HG03097 (cell line): ENCODE data around the gene NLRP5.
"Not testable (repeated sequence)": the region's sequence is repeated elsewhere in the genome, so short reads cannot be mapped to it uniquely, and the experiment has no call there.

Experiments
- ATAC-seq: cut with Tn5 transposase; IDR thresholded peaks from one replicate; pipeline ENCODE4 v1.9.1; 2021; ENCODE audit not compliant: unreplicated experiment, low FRiP score

The NLRP5 gene

DNA sequence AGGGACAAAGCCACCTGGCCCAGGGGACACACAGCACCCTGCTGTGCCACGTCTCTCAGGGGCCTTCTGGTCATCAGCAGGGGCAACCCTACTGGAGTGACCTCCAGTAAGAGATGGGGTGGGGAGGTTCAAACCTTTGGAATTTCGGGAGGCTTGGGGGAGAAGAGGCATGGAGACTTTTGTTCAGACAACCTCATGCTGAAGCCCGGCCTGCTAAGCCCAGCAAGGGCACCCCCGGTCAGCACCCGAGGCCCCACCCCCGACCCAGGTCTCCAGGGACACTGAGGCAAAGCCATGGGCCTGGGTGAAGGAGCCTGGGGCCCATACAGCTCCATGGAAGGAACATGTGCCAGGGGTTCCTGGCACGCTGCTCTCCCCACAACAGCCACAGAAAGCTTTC, 111.2 kb downstream of the NLRP5 start:
- no peak for ATAC-seq

DNA sequence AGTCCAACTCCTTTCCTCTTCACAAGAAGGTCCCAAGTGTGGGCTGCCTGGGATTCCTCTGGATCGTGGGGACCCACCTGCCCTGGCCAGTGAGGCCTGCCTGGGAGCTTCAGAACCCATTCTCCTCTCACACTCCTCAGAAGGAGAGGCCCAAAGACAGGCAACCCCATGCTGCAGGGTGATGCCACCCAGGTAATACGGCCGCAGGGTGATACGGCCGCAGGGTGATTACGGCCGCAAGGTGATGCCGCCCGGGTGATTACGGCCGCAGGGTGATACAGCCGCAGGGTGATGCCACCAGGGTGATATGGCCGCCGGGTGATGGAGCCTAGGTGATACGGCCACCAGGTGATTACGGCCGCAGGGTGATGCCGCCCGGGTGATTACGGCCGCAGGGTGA, 111.7 kb downstream of the NLRP5 start:
- not testable (repeated sequence) for ATAC-seq

DNA sequence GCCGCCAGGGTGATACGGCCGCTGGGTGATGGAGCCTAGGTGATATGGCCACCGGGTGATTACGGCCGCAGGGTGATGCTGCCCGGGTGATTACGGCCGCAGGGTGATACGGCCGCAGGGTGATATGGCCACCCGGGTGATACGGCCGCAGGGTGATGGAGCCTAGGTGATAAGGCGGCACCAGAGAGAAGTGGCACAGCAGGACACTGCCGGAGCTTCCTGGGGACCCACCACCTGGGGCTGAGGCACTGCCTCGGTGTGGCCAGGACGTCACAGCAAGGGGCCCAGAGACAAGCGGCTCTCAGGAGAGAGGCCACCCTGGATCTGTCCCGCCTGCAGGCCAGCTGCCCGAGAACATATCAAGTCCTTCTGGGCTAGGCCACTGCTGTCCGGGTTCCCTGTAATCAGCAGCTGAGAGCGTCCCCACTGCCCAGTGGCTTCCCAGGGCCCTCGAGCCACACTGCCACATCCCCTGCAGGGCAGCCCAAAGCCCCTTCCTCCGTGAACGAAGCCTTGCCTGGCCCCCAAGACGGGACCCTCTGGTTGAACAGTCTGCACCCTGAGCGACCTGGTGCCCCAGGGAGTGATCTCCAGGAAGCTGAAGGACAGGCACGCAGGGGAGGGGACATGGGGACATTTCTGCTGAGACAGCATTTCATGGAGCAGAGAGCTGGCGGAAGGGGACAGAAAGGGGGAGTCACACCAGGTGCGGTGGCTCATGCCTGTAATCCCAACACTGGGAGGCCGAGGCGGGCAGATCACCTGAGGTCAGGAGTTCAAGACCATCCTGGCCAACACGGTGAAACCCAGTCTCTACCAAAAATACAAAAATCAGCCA, 112.4 kb downstream of the NLRP5 start:
- no peak for ATAC-seq

DNA sequence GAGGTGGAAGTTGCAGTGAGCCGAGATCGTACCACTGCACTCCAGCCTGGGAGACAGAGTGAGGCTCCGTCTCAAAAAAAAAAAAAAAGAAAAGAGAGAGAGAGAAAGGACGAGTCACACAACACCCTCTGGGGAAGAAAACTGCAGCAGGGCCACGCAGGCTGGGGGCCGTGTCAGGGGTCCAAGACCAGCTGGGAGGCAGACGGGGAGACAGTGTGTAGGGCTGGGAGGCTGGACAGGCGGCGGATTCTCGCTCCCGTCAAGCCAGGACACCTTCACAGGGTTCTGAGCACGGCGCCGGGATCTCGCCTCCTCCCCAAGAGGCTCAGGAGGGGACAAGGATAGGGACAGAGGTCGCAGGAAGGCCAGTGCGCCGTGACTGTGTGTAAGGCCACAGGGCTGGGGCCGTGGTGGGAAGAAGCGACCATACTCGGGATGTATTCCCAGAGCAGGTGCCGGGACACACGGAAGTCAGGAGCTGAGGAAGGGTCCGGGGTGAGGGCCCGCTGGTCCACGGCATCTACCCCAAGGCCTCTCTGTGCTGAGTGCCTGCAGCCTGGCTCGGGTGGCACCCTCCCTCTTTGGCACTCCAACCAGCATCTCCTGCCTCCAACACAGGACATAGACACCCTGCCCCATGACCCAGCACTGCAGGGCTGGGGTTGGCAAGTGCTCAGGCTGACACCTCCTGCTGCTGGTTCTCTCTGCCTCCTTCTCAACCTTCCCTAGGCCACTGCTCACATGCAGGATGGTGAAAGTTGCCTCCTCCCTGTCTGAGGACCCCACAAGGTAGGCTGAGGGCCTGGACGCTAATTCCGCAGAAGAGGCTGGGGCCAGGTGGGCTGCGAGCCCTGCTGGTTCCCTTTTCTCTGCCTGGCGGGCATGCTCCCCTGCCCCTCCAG, 113.3 kb downstream of the NLRP5 start:
- no peak for ATAC-seq

DNA sequence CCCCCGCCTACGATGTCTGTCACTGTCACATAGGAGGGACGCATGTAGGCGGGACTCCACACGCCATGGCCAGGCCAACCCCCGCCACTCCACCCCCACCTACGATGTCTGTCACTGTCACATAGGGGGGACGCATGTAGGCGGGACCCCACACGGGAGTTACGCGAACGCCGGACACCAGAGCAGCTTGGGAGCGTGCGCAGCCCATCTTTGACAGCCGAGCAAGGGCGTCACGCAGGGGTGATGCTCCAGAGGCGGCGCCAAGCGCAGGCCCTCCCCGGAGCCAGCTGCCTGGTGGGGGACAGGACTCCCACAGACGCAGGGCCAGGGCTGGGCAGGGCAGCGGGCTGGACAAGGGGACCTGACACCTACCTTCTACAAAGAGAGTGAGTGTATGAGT, 114.5 kb downstream of the NLRP5 start:
- ATAC-seq, result no peak

DNA sequence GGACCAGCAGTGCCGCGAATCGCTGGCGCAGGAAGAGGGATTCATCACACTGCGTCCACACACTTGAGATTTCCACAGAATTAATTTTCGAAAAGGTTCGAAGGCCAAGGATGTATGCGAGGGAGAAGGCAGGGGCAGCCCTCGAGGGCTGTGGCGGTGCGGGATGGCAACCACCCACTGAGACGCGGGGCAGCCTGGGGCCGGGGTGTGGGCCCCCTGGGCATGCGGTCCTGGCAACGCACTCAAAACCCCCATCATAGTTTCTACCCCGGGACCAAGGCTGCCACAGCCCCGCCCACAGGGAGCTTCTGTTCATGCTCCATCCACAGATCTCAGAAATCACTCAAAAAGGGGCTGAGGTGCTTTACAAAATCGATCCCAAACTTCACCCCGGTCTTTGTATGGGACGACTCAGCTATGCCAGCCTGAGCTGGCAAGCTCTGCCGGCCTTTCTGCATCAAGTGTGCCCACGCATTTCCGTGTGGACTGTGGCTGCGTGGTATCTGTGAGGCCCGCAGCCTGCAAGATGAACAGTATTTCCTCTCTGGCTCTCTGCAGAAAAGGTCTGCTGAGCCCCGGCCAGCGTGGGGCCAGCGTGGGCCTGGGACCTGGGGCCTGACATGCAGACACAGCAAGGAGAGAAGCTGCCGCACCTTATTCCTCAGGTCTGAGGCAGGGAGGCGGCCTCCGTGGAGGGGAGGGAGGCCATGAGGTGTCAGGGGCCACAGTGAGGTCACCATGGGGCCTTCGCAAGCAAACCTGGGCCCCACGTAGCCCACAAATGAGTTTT, 115.4 kb downstream of the NLRP5 start:
- ATAC-seq, result no peak

DNA sequence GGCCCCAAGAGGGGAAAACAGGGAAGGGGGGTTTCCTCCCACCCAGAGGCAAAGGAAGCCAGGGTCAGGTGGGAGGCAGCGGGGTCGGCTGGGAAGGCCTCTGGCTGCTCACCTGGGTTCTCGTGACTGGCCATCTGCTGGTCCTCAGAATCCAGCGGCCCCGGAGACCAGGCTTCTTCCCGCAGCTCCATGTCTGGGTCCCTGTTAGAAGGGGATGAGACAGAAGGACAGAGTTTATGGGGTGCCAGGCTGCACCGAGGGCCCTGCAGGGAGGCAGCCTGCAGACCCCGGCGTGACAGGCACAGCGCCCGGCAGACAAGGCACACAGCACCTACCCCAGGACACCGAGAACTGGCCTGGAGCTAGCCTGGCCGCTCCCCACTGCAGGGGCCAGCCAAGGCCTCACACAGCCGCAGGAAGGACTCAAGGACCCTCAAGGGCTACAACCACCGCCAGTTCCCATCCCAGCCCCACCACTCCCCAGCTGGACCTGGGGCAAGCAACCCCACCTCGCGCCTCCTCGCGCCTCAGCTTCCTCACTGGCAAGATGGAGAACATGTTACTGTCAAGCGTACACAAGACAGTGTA, 116.5 kb downstream of the NLRP5 start:
- no peak for ATAC-seq

DNA sequence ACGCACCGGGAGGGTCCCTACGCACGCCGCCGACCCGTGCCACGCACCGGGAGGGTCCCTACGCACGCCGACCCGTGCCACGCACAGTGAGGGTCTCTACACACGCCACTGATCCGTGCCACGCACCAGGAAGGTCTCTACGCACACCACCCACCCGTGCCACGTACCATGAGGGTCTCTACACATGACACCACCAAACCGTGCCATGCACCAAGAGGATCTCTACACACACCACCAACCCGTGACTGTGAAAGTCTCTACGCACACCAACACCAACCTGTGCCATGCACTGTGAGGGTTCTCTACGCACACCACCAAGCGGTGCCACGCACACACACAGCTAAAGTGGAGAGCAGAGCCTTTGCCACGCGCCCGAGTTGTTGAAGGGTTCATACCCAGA, 117.8 kb downstream of the NLRP5 start:
- ATAC-seq, result no peak

DNA sequence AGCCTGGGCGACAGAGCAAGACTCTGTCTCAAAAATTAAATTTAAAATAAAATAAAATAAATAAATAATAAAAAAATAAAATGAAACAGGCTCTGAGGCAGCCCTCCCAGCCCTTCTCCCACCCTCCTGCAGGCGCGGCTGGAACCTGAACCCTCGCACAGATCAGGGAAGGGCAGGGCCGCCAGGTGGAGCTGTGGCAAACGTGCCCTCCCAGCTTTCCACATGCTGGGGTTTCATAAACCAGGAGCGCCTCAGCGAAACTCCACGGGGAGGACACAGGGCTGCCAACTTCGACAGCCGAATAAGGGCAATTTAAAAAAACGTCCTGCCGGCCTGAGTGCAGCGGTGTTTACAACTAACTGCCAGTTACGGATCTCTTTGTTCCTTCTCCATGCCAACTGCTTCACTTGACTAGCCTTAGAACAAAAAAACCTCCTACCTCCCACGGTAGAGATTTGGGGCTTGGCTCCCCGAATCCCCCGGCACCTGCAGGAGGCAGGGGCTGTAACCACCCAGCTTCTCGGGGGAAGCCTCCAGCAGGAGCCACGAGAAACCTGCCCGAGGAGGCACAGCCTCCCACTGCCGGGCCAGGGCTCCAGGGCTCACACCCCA, 118.6 kb downstream of the NLRP5 start:
- ATAC-seq, result no peak

DNA sequence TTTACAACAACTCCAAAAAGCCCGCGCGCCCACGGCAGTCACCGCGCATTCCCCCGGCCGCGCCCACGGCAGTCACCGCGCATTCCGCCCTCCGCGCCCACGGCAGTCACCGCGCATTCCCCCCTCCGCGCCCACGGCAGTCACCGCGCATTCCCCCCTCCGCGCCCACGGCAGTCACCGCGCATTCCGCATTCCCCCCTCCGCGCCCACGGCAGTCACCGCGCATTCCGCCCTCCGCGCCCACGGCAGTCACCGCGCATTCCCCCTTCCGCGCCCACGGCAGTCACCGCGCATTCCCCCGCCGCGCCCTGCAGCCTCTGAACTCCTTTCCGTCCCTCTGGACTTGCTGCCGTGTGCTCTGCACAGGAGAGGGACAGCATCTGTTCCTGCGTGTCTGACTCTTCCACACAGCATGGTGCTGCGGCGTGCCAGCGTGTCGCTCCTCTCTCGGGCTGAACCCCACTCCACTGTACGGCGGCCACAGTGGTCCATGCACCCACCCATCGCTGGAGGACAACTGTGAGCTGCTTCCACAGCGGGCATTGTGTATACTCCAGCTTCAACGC, 119.3 kb downstream of the NLRP5 start:
- ATAC-seq, result not testable (repeated sequence)

DNA sequence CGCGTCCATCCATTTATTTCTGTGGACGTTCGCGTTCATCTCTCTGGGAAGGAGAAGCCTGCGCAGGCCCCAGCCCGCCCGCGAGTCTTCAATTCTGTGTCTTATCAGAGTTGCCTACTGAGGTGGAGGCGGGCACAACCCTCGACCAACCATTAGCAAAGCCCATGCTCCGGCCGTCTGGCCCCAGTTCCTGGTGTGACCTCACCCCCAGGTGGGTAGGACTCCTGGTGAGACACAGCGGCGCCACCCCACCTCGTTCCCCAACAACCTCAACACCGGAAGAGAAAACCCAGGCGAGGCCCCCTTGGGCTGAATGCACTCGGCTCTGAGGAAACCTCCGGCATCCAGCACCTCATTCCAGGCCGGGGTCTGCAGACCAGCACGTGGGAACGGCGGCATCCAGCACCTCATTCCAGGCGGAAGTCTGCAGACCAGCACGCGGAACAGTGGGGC, 119.8 kb downstream of the NLRP5 start:
- no peak for ATAC-seq

DNA sequence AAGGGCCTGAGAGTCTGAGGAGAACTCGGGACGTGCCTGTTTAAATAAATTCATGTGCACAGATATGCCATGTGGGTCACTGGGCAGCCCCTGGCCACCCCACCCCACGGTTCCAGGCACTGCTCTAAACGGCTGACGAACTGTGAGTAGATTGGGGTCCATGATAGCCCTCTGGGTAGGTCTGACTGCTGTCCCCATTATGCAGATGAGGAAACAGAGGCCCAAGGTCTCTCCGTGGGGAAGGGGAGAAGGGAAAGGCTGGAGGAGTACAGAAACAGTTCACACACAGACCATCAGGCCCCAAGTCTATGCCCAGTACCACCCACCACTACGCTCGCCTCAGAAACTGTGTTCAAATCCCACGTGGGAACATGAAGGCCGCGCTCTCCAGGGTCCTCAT, 120.4 kb downstream of the NLRP5 start:
- no peak for ATAC-seq

DNA sequence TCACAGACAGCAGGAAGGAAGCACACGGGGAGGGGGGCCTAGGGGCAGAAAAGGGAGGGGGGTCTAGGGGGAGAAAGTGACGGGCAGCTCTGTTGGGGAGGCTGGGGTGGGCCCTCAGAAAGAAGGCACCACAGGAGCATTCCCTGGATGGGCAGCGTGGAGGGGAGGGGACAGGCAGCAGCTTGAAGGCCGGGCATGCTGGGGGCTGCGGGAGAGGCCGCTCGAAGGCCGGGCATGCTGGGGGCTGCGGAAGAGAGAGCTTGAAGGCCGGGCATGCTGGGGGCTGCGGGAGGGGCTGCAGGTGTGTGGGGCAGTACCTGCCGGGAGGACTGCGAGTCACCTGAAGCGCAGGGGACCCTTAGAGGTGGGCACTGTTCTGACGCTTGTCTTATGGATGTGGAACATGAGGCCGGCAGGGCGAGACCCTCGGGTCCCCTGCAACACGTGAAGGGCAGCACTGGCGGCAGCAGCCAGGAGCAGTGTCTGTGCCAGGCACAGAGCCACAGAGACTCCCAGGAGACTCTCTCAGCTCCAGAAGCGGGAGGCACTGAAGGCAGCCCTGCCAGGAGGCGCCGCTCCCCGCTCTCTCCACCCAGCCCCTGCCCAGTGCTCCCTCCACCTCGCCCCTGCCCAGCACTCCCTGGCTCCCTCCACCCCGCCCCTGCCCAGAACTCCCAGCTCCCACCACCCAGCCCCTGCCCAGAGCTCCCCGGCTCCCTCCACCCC, 121.2 kb downstream of the NLRP5 start:
- no peak for ATAC-seq

DNA sequence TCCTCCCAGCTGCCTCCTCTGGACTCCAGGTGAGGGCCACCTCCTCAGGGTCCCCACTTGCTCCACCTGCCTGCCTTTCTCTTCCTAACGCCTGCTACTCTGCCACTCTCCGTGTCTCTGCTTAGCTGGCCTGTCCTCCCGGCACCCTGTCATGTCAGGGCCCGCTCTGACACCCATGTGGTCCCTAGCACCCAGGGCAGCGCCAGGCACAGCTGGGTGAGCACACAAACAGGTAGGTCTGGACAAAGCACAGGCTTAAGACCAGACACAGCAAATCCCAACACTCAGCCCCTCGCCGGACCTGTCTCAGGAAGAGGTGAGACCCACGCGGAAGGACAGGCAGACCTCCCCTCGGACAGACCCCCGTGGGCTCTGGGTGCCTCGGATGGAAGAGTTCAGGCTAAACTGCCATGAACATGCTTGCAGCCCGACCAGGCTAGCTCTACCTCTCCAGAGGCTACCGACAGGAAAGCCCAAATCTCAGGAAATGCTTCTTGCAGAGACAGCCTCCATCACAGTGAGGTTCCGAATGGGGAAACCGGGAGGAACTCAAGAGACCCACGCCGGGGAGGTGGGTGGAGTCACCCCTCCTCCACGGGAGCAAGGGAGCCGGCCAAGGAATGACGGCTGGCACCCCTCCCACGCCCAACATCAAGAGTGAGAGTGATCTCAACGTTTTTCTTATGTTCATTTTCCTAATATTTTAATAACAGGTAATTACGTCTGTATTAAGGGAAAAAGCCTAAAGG, 122.0 kb downstream of the NLRP5 start:
- no peak for ATAC-seq

DNA sequence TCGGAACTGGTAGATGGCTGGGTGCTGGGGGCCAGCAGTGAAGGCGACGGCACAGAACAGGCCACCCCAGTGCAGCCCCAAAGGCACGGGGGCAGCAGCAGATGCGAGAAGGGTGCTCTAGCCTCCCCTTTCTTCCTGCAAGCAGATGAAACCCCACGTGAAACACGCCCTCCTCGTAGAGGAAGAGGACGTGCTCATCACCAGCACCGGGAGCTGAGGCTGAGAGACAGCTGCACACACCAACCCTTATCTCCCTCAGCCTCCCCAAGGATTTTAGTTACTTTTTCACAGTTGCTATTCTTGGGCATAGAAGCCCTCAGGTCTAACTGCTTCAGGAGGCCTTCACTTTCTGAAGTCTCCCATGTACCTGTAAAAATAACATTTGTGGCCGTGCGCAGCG, 122.7 kb downstream of the NLRP5 start:
- no peak for ATAC-seq

DNA sequence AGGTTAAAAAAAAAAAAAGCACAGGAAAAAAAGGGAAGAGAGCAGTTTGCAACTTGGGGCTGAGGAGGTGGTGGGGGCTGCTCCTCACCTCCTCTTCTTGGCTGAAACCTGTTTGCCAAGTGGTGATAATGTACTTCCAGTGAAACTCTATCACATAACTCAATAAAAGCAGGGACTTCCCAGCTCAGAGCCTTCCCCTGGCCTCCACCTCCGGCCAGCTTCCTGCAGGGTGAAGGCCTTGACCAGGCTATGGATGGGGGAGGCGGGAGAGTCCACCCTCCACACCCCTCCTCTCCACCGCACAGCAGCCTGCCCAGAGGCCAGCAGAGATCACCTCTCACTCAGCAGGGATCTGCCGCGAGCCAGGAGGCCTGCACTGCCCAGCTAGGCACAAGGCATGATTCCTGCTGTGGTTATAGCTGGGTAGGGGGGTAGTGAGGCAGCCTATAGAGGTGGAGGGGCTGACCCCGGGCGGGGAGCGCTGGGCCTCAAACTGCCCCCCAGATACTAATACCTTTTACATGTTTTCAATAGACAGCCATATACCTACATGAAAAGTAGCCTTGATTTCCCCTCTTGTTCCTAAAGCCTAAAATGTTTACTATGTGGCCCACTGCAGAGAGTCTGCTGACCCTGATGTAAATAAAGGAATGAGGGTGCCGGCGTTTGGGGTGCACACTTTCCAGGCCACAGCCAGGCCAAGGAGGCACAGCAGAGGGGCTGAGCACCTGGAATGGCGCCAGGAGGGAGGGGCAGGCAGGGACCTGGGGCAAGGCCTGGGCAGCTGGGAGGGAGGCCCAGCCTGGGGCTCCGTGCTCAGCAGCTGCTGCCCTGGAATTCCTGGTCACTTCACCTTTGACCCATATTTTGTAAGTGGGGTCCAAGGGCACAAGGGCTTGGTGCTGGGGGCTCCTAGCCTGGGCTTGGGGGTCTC, 124.2 kb downstream of the NLRP5 start:
- ATAC-seq, result no peak
